GM21390 (cell line): ENCODE measurements around the gene UGP2.
"Not testable (repeated sequence)": the region's sequence is repeated elsewhere in the genome, so short reads cannot be mapped to it uniquely, and the experiment has no call there.

Experiments used
- ATAC-seq: cut with Tn5 transposase; IDR thresholded peaks from one replicate; pipeline ENCODE4 v1.9.1; 2021; ENCODE audit not compliant: unreplicated experiment

UGP2 gene

DNA sequence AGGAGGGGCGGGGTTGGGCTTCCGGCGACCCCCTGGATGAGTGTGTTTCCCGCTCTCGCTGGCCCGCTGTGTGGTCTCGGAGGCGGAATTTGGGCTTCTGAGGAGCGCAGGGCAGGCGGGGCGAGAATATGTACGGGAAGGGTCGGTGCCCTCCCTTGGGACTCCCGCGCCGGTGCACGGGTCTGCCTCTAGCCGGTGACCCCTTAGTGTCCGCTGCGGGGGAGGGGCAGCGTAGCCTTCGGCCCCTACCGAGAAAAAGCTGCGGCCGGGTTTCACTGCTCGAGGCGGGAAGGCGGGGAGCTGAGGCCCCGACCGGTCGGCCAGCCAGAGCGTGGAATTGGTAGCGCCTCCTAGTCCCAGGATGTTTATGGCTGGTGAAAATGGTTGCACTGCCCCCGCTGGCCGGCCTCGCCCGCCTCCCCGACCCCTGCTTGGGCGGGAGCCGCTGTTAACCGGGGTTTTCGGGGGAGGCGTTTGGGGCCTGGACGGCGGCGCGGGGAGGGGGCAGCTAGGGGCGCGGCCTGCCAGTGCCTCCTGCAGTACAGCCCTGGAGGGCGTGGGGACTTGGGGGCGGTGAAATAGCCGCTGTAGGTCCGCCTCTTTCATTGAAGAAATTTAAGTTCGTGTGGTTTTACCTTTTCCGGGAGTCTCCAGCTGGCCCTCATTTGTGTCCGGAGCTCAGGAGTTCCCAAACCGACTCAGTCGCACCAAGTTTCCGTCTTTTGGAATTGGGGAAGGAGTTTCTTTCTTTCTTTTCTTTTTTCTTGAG, at the start of gene UGP2:
UGP2 (plus strand) TSS at position 643 of the 769 bp plus-strand sequence. CDS start 290 bp downstream, outside the sequence.
- ATAC-seq, result peak; percentile 58

DNA sequence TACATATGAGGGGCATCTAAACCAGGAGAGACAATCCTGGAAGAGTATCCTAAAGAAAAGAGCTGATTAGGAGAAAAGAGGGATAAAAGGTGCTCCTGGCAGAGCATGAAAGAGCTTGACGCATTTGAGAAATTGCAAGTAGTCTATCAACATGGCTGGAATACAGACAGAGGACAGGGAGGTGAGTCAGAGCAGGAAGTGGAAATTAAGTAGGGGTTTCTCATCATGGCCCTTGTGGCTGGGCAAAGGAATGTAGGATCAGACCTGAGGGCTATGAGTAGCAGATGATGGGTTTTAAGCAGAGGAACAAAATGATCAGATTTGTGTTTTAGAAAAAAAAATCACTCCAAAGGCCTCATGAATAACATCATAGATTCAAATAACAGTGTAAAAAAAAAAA, 49.2 kb upstream of the UGP2 start:
- no peak for ATAC-seq

DNA sequence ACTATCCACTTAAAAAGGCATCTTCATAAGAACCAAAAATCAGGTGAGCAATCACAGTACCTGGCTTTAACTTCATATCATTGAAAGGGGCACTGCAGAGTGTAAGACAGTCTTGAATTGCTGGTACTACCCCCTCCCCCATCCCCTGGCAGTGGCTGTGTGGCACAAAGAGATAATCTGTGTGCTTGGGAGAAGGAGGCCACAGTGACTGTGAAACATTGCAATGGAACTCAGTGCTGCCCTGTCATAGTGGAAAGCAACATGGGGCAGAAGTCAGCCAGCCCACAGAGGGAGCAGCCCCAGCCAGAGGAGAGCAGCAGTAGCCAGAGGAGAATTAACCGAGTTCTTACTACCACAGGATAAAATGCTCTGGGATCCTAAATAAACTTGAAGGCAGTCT, 45.3 kb upstream of the UGP2 start:
- ATAC-seq, result no peak

DNA sequence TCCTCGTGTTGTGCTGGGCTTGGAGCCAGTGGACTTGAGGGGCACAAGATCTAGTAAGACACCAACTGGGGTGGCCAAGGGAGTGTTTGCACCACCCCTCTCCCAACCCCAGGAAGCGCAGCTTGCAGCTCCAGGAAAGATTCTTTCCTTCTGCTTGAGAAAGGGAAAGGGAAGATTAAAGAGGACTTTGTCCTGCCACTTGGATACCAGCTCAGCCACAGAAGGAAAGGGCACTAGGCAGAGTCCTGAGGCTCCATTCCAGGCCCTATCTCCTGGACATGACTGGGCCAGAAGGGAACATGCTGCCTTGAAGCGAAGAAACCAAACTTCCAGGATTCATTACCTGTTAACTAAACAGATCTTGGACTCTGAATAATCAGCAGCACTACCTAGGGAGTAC, 44.9 kb upstream of the UGP2 start:
- ATAC-seq, result no peak

DNA sequence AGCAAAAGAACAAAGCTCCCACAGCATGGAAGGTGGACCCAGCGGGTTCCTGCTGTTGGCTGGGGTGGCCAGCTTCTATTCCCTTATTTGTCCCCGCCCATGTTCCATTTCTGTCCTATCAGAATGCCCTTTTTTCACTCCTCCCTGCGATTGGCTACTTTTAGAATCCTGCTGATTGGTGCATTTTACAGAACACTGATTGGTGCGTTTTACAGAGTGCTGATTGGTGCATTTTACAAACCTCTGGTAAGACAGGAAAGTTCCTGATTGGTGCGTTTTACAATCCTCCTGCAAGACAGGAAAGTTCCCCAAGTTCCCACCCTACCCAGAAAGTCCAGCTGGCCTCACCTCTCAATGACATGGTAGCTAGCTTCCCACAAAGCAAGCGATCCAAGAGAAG, 40.2 kb upstream of the UGP2 start:
- ATAC-seq, result no peak

DNA sequence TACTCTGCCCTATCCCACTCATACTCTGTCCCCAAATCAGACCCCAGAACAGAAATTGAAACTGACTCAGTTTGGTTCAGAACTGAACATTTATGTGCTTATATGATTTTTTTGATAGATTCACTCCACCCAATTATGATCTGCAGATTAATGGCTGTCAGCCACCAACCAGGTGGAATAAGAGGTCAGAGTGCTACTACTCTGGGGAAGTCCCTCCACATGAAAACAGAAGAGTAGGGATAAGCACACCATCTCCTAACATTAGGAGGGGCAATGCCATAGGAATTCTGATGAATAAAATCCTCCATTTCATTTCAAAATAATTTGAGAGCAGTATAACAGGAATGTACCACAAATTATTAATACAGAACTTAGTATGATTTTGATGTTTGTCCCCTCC, 36.3 kb upstream of the UGP2 start:
- no peak for ATAC-seq

DNA sequence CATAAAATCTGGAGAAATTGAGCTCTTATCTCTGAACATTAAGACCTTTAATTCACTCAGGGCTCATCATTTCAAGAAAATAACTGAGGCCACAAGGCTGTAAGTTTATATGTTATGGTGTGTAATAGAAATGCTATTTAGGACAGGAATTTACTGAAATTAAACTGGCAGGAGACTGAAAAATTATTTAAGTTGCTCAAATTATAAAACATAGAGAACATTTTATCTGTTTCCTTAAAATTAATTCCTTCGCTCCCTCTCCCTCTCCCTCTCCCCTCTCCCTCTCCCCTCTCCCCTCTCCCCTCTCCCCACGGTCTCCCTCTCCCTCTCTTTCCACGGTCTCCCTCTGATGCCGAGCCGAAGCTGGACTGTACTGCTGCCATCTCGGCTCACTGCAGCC, 33.7 kb upstream of the UGP2 start:
- ATAC-seq, result not testable (repeated sequence)

DNA sequence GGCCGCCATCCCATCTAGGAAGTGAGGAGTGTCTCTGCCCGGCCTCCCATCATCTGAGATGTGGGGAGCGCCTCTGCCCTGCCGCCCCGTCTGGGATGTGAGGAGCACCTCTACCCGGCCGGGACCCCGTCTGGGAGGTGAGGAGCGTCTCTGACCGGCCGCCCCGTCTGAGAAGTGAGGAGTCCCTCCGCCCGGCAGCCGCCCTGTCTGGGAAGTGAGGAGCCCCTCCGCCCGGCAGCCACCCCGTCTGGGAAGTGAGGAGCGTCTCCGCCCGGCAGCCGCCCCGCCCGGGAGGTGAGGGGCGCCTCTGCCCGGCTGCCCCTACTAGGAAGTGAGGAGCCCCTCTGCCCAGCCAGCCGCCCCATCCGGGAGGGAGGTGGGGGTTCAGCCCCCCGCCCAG, 32.8 kb upstream of the UGP2 start:
- not testable (repeated sequence) for ATAC-seq

DNA sequence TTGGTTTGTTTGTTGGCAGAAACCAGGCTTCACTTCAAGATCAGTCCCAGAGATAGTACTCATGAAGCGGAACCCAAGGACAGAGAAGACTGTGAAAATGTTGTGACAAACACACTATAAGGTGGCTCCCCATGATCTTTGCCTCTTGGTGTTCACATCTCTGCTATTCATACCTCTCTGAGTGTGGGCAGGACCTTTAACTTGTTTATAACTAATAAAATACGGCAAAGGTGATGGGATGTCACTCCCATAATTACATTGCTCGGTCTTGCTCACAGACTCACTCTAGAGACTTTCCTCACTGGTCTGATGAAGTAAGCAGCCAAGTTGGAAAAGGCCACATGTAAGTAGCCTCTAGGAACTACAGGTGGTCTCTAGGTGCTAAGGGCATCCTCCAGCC, 30.6 kb upstream of the UGP2 start:
- ATAC-seq, result no peak

DNA sequence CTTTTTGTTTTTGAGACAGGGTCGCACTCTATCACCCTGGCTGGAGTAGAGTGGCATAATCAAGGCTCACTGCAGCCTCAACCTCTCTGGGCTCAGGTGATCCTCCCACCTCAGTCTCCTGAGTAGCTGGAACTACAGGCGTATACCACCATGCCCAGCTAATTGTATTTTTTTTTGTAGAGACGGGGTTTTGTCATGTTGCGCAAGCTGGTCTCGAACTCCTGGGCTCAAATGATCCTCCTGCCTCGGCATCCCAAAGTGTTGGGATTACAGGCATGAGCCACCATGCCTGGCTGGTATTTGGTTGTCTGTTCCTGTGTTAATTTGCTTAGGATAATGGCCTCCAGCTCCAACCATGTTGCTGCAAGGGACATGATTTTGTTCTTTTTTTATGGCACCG, 29.8 kb upstream of the UGP2 start:
- ATAC-seq, result not testable (repeated sequence)

DNA sequence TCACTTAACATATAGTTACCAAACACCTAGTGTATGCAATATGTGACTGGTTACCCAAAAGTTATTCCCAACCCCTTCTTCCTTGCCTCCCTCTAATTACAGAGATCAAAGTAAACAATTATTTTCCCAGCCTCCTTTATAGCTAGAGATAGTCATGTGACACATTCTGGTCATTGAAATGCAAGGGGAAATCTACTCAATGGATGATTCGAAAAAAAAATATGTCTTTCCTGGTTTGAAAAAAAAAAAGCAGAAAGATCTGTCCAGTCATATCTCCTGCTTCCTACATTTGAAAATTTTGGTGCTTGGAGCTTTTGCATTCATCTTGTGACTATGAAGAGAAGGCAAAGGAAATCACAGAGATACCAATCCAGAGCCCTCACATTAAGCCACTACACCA, 27.6 kb upstream of the UGP2 start:
- ATAC-seq, result no peak

DNA sequence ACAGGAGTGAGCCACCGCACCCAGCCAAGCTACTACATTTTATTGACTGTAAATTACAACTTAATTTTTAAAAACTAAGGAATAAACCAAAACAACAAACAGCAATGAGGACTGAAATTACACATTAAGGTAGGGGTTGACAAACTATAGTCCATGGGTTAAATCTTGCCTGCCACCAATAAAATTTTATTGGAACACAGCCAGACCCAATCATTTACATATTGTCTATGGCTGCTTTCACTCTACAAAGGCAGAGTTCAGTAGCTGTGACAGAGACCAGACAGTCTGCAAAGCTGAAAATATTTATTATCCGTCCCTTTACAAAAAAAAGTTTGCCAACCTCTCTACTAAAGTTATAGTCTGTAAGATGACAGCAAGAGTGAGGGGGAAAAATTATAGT, 24.3 kb upstream of the UGP2 start:
- no peak for ATAC-seq

DNA sequence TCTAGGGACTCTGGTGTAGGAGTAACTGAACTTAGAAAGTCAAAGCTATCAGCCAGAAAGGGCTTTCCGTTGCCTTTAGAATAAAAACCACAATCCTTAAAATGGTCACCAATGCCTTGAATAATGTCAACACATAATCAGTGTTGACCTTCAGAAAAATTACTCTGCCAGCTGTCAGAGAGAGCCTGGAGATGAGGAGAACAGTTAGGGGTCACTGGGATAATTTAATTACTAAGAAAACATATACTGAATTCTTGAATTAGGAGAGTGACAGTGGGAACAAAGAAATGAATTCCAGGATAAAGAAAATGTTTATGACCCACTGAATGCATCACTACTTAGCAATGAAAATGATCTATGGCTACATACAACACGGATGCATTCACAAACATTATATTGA, 23.4 kb upstream of the UGP2 start:
- ATAC-seq, result no peak

DNA sequence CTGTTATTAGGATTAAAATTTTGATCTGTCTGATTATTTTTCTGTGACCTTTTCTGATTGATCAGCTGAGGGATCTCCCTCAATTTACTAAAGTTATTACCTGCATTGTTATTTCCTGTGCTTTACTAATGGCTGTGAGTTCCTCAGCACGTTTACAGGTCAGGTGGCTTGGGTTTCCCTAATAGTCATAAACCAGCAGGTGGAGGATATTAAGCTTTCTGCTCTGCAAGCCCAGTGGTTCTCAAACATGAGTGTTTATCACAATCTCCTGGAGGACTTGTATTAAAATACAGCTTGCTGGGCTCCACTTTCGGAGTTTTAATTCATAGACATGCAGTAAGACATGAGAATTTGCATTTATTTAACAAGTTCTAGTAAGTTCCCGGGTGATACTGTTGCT, 22.4 kb upstream of the UGP2 start:
- no peak for ATAC-seq

DNA sequence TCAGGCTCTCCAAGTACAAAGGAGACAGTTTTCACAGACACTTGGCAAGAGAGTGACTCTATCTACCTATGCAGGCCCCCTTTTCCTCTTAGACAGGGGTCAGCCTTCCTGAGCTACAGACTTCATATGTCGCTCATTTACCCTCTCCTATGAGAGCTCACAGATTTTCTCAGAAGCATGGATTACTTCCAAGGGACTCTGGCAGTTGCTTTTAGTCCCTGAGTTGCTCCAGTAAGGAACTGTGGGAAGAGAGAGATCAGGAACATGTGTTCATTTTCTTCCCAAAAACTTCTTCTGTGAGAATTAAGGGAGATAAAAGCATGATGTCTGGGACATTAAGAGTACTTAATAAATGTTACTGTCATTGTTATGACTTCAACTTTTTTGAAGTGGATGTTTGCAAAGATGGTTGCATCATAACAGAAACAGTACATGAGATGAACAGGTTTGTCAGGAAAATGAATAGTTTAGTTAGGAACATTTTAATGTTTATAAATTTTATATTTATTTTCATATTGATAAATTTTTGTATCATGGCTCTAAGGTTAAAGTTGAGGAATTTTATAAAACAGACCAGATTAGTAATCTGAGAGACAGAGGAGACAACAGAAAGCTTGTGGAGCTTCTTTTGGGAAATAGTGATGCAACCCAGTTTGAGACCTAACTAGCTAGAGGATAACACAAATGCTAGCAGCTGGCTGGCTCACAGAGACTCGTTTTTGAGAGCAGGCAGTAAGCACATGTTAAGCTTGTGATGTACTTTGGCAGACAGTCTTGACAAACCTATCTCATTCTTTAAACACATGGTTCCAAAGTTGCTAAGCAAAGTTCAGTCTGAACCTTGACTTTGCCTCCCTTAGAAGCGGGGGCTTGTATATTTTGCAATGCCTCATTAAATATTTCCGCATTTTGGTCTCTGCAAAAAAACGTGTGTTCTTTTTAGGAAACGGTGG, 21.7 kb upstream of the UGP2 start:
- no peak for ATAC-seq

DNA sequence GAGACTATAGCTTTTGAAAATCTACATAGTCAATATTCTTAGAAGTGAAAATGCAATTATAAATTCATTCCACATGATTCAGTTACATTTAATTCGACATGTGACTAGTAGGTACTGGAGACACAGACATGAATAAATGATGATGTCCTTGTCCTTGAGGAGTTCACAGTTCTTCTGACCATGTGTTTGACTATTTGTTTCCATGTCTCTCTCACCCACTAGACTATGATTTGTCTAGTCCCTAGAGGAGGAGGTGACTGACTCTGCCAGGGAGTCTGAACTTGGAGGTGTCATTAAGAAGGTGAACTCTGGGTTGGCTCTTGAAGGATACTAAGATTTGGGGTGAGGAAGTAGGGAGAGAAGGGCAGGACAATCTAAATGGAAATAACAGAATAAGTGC, 20.7 kb upstream of the UGP2 start:
- ATAC-seq, result no peak

DNA sequence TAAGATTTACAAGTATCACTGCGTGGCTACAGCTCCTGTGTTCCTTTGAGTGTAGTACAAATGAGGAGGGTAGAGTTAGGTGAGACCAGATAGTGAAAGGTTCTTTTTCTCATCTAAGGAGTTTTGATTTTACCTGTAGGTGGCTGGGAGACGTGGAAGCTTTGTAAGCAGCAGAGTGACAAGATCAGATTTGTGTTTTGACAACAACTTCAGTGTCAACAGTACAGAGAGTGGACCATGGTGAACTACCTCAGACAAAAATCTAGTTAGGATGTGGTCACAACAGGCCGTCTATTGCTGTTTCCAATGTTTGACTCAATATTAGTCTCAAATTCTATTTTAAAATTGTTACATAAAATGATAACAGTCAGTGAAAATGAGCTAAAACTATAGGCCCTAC, 20.3 kb upstream of the UGP2 start:
- ATAC-seq, result no peak

DNA sequence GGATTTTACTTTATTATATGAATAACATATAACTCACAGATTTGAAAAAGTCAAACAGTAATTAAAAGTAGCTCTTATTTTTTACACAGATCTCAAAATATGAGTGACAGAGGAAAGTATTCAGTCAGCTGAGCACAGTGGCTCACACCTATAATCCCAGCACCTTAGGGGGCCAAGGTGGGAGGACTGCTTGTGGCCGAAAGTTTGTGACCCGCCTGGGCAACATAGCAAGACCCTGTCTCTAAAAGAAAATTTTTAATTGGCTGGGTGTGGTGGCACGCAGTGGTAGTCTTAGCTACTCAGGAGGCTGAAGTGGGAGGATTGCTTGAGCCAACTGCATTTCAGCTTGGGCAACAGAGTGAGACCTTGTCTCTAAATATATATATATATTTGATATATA, 19.2 kb upstream of the UGP2 start:
- ATAC-seq, result no peak

DNA sequence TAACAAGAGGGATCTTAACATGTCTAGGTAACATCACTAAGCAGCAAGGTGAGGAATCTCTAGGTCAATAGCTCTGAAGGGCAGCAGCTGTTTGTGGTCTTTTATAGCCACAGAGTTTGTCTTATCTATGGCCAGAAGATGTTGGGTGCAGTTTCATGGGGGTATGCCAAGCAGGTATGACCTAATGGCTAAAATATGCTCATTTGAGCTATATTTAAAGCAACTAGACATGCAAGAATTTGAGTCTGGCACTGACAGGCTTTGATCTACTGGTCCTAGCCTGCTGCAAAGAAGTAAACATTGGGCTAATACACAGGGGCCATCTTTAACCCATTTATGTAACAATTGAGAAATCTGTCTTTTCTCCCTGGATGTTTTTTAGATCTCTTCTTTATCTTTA, 13.9 kb upstream of the UGP2 start:
- ATAC-seq, result no peak

DNA sequence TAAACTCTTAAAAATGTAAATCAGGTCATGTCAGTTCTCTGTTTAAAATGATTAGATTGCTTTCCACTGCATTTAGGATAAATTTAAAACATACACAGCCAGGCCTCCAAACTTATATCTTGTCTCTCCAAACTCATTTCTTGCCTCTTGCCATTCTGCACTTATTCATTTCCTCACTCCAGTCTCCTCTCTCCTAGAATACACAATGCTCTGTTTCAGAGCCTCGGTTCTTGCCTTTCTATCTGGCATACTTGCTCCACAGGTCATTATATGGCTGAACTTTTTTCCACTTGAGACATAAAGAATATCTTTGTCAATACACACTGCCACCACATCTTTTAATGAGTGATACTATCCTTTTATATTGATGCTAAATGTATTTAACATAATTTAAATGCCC, 10.5 kb upstream of the UGP2 start:
- ATAC-seq, result no peak

DNA sequence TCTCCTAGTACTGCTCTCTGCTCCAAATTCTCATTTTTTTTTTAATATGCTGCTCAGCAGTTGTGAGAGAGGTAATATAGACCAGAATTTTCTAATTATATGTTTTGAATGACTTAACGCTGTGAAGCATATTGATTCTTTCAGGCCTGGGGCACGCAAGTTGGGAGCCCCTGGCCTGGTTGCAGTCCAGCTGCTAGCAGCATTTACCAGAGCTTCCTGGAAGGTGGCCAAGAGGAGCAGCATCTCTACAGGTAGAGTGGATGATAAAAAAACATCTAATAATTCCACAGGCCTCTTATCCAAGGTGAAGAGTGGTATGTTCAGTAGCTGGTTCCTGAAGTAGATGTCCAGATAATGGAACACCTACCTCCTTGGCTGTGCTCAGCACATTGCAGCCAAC, 7.3 kb upstream of the UGP2 start:
- ATAC-seq, result no peak

DNA sequence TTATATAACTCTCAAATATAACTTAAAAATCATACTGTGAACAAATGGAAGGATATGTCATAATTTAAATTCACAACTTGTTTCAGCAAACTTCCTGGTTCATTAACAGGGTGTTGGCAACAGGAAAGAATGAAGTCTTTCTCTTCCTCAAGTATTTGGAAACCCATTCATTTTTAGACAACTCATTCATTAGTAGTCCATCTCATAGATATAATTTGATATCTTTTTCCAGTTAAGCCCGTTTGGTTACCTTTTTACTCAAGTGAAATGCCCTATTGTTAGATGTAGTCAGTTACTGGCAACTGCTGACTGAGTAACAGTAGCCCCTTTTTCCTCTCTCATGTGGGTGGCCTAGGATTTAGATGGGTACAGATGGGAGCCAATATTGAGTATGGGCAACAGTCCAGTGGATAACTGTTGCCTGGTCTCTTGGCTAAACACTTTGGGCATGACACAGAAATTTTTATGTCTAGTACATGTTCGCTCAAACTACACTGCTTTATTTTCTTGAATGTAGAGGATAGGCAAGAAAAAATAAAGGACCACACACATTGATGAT, 4.6 kb upstream of the UGP2 start:
- no peak for ATAC-seq
